Measurements from ENCODE around the gene CRACDL.
A peak's percentile ranks its signal among the peaks of the same experiment; 100 is the strongest.

The CRACDL gene

DNA sequence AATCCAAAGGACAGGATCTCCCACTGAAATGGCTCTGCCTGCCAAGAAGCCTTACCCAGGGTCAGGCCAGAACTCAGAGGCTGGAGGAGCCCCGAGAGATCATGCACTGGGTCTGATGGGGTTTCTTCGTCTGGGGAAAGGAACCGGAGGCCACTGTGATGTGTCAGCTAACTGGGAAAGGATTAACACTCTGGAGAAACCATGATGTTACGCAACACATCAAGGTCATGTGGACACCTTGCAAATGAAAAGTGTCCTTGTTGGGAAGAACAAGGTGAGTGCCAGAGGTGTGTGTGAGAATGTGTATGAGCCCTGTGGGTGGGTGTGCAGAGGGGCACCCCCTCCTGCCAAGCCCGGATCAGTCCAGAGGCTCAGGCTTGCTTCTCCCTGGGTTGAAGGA lies 86.9 kb downstream of the CRACDL start:
- DNase-seq: no peak

DNA sequence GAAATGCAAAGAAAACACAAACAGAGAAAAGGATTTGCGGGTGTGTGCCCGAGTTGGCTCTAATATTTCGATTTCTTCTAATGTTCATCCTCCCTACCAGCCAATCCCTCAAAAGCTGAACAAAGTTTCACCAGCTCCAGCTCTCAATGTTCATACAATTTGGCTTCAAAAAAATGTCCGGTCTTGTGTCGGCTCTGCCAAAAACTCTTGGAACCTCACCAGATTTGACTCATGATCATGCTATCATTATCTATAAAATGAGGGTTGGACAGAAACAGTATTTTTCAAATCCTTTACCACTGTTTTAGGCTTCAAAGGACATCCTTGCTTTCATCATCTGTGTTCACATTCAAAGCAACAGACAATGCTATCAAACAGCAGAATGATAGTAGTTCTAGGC lies 88.2 kb downstream of the CRACDL start:
- DNase-seq: no peak

- no peak for DNase-seq
These were observed 90.0 kb downstream of the CRACDL start for GRCh38 chr2:98846041-98846440.

DNA sequence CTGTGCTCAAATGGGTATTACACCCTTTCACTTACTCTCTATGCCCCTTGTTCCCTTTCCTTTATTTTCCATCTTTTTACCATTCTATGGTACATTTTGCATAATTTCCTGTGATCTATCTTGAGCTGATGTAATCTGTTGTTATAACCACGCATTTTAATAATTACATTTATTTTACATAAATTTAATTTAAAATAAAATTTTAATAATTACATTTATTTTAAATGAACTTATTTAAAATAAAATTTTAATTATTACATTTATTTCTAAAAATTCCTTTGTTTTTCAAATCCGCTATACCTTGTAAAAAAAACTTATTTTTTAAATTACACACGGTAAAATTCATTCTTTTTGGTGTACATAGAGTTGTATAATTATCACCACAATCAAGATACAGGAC lies 93.9 kb downstream of the CRACDL start:
- DNase-seq: no peak

DNA sequence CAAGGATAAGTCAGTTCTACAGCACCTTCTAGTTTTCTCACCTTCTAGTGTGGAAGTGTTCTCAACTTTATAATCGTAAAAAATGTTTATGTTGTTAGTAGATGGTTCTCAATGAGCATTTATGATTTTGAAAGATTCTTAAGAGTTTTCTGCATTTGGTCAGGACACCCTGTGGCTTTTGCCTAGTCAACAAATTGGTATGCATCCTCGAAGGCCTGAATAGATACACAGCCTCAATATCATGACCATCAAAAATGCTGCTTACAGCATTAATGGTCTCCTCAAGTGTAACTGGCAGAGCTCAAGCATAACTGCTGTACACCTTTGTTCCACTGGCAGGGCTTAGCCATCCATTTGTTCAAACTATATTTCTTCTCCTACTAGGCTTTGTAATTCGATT lies 96.7 kb downstream of the CRACDL start:
- DNase-seq: no peak

GRCh38 chr2:98835831-98836385 lies 100.1 kb downstream of the CRACDL start:
- peak; percentile 72 for DNase-seq

- no peak for DNase-seq
These were observed 102.1 kb downstream of the CRACDL start for GRCh38 chr2:98833917-98834263.

DNA sequence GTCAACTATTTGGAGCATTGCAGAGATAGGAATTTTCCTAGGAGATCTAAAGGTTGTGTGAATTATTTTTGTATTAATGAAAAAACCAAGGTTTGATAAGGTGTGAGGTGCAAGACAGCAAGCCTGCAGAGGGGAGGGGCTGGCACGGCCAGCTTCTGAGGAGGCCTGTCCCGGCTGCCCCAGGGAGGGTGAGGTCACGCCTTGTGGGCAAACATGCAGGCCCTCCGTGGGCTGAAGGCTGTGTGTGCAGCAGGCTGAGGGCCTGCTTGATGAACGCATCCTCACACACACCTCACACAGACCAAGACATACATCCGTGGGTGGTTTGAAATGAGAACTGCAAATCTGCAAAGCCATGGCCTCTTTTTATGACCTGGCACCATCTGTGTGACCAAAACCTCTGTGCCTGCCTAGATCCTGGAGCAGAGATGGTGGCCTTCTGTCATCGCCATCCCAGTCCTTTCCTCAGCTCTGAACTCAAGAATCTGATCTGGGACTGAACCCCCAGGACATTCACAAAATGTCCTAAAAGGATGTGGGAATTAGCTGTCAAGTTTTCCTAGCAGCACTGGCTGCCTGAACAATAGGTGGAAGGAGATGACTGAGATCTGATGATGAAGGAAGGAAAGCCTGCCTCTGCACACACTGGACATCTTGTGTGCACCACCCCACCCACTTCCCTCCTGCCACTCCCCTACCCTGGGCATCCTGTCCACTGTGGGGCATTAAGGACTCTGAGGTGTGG lies 102.7 kb downstream of the CRACDL start:
- peak; percentile 41 for DNase-seq

DNA sequence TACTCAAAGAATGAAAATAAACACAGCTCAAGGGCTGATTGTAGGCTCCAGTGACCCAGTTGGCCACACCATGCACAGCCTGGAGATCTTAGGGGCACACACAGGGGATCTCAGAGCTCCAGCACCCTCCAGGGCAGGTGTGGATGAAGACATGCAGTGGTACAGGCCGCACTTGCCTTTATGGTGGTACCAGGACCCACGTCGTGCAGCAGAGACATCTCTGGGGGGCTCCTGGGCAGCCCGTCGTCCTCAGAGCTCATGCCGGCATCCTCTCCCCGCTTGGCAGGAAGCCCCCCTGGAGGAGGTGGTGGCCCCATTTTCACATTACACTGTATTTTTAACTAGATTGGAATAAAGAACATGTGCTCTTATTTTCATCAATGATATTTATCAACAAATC lies 103.9 kb downstream of the CRACDL start:
- DNase-seq: no peak

DNA sequence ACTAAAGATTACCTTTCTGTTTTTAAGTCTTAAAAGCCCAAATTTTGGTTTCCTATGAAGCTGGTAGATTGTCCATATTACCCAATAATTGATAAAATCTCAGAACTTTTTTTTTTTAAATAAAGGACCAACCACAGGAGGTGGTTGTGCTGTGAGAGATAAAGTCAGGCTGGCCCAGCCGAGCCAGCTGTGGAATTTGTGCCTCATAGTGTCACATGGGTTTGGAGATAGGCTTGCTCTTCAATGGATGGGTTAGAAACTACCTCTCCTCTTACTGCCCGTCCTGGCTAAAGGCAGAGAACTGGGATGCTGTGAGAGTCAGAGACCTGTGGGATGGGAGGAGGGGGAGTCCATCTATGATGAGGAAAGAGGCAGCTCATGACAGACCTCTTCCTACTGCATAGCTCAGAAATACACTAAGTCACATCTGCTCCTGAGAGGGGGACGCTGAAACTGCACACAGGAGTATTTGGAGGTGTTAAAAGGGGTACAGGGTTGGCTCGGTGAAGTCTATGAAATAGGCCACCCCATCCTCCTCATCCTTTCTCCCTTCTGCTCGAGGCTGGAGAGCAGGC lies 105.4 kb downstream of the CRACDL start:
- no peak for DNase-seq

GRCh38 chr2:98829581-98830270 lies 106.3 kb downstream of the CRACDL start:
- no peak for DNase-seq

DNA sequence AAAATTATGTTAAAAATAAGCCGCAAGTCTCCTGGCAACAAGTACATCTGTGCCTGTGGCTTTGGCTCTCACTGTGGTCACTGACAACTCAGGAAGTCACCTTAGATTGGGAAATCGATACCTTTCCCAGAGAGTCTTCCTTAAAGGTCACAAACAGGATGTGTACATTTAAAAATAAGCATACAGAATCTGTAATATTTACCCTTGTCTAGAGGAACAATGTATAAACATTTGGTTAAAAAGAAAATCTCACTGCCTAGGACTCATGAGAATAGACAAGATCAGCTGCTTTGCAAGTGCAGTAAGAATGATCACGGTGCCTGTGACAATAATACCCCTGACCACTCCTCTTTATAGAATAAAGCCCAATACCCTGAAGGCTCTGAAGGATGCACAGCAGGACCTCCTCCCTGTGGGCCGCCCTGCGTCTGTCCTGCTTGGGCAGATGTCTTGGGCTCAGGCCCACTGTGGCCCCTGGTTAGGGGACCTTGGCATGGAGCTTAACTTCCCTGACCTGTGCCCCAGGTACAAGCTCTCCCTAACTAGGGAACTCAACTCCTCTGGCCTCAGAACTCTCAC lies 107.1 kb downstream of the CRACDL start:
- peak; percentile 42 for DNase-seq

DNA sequence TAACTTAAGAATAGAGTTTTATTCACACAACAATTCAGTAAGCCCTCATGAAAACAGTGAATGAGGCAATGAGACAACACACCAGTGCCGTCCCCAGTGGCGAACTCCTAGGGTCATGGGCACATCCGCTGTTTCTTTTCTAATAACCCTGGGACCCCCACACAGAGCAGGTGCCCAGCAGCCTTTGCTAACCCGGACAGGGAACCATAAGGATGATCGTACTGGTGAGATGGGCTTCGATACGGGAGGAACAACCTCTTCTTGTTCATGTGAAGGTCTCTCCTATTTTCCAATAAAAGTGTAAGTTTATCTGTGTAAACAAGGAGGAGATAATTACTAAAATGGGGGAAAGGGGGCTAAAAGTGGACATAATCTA lies 107.7 kb downstream of the CRACDL start:
- no peak for DNase-seq

- no peak for DNase-seq
These were observed 108.2 kb downstream of the CRACDL start for GRCh38 chr2:98827625-98828368.

- DNase-seq: no peak
These were observed 109.2 kb downstream of the CRACDL start for GRCh38 chr2:98826856-98827255.

- no peak for DNase-seq
These were observed 110.2 kb downstream of the CRACDL start for GRCh38 chr2:98825858-98826257.

DNA sequence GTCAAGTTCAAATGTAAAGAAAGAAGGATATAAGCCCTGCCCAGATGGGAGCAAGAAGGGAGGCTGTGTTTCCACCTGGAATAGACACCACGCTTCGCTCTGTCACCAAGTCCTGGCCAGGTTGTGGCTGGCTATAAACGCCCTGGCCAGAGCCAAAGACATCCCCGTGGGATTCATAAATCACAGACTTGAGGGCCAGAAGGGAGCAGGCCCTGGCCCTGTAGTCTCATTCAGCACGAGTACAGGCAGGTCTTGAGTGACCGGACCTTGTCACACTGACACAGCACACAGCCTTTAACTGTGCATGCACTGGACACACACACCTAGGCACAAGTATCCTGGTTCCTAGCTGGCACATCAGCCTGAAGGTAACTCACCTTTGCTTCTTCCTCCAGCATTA lies 110.6 kb downstream of the CRACDL start:
- DNase-seq: no peak

DNA sequence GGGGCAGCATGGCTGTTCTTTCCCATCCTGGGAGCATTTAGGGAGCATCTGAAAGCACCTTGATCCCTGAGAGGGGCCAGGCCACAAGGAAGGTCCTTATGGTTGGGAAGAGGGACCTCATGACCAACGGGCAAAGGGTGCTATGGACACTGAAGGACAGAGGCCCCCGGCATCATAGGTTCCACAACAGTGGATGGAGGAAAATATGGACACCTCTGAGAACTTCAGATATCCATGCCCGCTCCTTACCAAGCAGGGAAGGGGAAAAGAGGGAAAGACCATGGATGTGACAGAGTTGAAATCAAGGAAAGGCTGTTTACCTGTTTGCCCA lies 111.0 kb downstream of the CRACDL start:
- no peak for DNase-seq

- DNase-seq: no peak
These were observed 111.6 kb downstream of the CRACDL start for GRCh38 chr2:98824256-98825019.

GRCh38 chr2:98823196-98824170 lies 112.5 kb downstream of the CRACDL start:
- no peak for DNase-seq

Measured in CD4-positive, alpha-beta T cell treated with Interleukin-17A for 4 hours (primary cell).